ENCODE results near the gene LCE1A. TPM values are rescaled to one million over a fixed set of nuclear protein-coding genes. Genes with fewer than 3 reads are reported as not detected.

LCE1A gene
- polyA plus RNA-seq, 1 of the 3 experiments (the other 2 are of a cell fraction): not detected

DNA sequence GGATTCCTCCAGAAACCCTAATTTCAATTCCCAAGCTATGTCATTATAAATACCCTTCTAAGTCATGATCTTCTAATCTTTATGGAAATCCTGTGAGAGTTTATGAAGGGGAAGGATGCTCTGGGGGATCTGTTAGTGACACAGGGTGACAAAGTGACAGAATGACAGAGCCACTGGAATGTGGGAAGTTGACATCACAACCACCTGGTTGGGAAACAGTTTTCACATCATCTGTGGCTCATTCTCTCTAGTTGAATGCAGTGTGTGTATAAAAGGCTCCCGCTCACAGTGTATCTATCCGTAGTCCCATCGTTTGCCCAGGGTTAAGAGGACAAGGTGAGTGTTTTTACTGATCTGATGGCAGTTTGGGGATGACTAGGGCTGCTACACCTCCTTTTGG is 32.4 kb downstream of the LCE1A start, which contains the start of gene LCE7A:
LCE7A (plus strand) TSS at position 301 of the 400 bp plus-strand sequence. CDS start 702 bp downstream, outside the sequence.
- Histone ChIP-seq H3K4me2 (no peak within 1 kb of the TSS), H3K9ac (no peak within 1 kb of the TSS), H3K79me2 (ENCODE audit: insufficient read depth) (no peaks in the 10 kb centered on the region), H3K27me3 (ENCODE audit: insufficient read depth) (no peaks in the 10 kb centered on the region; the same call in 1 of the 2 replicates), H3K36me3 (replicated peaks in 1 of 2; ENCODE audit: control insufficient read depth in 1 of 2, insufficient read depth in 2 of 2, low read length in 1 of 2) (no peaks in the 10 kb centered on the region), H4K20me1 (ENCODE audit: insufficient read depth) (no peaks in the 10 kb centered on the region), H3K9me3 (no peaks in the 10 kb centered on the region), H3F3A (replicated peaks; ENCODE audit: insufficient read depth) (no peaks in the 10 kb centered on the region), H3K9me2 (no peaks in the 10 kb centered on the region), H3K4me1 (ENCODE audit: control insufficient read depth in 1 of 2, insufficient read depth in 2 of 2, low read depth in 1 of 2, low read length in 1 of 2) (no peaks in the 10 kb centered on the region), H3K27ac (ENCODE audit: low read depth in 2 of 2, low read length in 1 of 2) (no peak within 1 kb of the TSS), H2AFZ (ENCODE audit: low read depth) (no peak within 1 kb of the TSS), H3K4me3 (ENCODE audit: low read depth in 2 of 2, low read length in 1 of 2) (no peak within 1 kb of the TSS)
- CTCF ChIA-PET: interaction anchor here (0.6 to 2.7 kb wide), 3 partner anchors 10 to 451 kb away, joined by 4 to 12 read pairs (median 5); no protein-coding TSS in a partner anchor
- WGBS (ENCODE audit: low lambda C conversion rate): 2% methylated on average over 3 of the region's 3 CpGs
- TF ChIP-seq JUND (IDR thresholded peaks at IDR 0.05) (no peak), TEAD4 (IDR thresholded peaks at IDR 0.05; ENCODE audit: borderline replicate concordance, insufficient read depth) (no peak), MXI1 (IDR thresholded peaks at IDR 0.05; ENCODE audit: low read depth, low read length) (no peak), CHD2 (IDR thresholded peaks at IDR 0.05; ENCODE audit: low read length, partially characterized antibody) (no peak), RCOR1 (IDR thresholded peaks at IDR 0.05; ENCODE audit: low read length) (no peak), ELF1 (IDR thresholded peaks at IDR 0.05) (no peak), FOXJ3 (CRISPR knock-in tag; IDR thresholded peaks at IDR 0.05) (no peak), EP300 (IDR thresholded peaks at IDR 0.05; ENCODE audit: borderline replicate concordance in 1 of 2, low read depth in 1 of 2, low read length in 1 of 2) (no peak), POLR2AphosphoS5 (IDR thresholded peaks at IDR 0.05; ENCODE audit: low read depth, low read length) (no peak), NRF1 (IDR thresholded peaks at IDR 0.05; ENCODE audit: low read depth, low read length) (no peak)
- TF ChIP-seq, protein P1, sequence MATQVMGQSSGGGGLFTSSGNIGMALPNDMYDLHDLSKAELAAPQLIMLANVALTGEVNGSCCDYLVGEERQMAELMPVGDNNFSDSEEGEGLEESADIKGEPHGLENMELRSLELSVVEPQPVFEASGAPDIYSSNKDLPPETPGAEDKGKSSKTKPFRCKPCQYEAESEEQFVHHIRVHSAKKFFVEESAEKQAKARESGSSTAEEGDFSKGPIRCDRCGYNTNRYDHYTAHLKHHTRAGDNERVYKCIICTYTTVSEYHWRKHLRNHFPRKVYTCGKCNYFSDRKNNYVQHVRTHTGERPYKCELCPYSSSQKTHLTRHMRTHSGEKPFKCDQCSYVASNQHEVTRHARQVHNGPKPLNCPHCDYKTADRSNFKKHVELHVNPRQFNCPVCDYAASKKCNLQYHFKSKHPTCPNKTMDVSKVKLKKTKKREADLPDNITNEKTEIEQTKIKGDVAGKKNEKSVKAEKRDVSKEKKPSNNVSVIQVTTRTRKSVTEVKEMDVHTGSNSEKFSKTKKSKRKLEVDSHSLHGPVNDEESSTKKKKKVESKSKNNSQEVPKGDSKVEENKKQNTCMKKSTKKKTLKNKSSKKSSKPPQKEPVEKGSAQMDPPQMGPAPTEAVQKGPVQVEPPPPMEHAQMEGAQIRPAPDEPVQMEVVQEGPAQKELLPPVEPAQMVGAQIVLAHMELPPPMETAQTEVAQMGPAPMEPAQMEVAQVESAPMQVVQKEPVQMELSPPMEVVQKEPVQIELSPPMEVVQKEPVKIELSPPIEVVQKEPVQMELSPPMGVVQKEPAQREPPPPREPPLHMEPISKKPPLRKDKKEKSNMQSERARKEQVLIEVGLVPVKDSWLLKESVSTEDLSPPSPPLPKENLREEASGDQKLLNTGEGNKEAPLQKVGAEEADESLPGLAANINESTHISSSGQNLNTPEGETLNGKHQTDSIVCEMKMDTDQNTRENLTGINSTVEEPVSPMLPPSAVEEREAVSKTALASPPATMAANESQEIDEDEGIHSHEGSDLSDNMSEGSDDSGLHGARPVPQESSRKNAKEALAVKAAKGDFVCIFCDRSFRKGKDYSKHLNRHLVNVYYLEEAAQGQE (IDR thresholded peaks at IDR 0.05; ENCODE audit: low read depth, low read length): no peak
- TF ChIP-seq, protein P2, sequence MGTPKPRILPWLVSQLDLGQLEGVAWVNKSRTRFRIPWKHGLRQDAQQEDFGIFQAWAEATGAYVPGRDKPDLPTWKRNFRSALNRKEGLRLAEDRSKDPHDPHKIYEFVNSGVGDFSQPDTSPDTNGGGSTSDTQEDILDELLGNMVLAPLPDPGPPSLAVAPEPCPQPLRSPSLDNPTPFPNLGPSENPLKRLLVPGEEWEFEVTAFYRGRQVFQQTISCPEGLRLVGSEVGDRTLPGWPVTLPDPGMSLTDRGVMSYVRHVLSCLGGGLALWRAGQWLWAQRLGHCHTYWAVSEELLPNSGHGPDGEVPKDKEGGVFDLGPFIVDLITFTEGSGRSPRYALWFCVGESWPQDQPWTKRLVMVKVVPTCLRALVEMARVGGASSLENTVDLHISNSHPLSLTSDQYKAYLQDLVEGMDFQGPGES (IDR thresholded peaks at IDR 0.05; ENCODE audit: low read depth, low read length): no peak
- POLR2A ChIA-PET: no interaction called here
- DNase-seq: no peak

DNA sequence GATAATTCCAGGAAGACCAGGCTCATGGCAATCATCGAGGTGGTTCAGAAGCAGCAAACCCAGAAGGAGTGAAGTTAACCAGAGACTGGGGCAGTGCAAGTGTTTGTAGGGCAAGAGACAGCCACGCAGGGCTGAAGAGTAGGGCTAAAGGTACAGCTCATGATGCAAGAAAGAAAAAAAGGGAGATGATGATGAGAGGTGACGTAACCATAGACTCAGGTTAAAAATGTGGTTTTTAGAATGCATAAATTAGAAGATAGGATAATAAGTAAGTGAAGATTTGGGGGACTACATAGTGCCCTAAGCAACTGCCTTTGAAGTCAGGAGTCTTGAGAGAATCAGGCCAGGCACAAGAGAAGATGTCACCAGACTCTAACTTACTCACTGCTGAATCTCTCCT is 32.9 kb downstream of the LCE1A start:
- no peak overlapping the region for H3K27ac ChIP-seq (ENCODE audit: low read depth in 2 of 2, low read length in 1 of 2)
- POLR2A ChIA-PET: no interaction called here
- H3K4me3 ChIP-seq (ENCODE audit: low read depth in 2 of 2, low read length in 1 of 2): no peak overlapping the region
- H3K4me1 ChIP-seq (ENCODE audit: control insufficient read depth in 1 of 2, insufficient read depth in 2 of 2, low read depth in 1 of 2, low read length in 1 of 2): no peaks in the 10 kb centered on the region
- H3F3A ChIP-seq (replicated peaks; ENCODE audit: insufficient read depth): no peaks in the 10 kb centered on the region
- H3K9me3 ChIP-seq: no peaks in the 10 kb centered on the region
- 4% methylated on average over 3 of the region's 3 CpGs for WGBS (ENCODE audit: low lambda C conversion rate)
- no peaks in the 10 kb centered on the region for H4K20me1 ChIP-seq (ENCODE audit: insufficient read depth)
- no peaks in the 10 kb centered on the region; the same call in 1 of the 2 replicates for H3K27me3 ChIP-seq (ENCODE audit: insufficient read depth)
- no peaks in the 10 kb centered on the region for H3K36me3 ChIP-seq (replicated peaks in 1 of 2; ENCODE audit: control insufficient read depth in 1 of 2, insufficient read depth in 2 of 2, low read length in 1 of 2)
- H3K9me2 ChIP-seq: no peaks in the 10 kb centered on the region
- CTCF ChIA-PET: interaction anchor here (0.6 to 2.7 kb wide), 2 partner anchors 10 to 451 kb away, joined by 4 to 12 read pairs; no protein-coding TSS in a partner anchor
- H3K4me2 ChIP-seq: no peak overlapping the region
- no peak for DNase-seq
- no peak overlapping the region for H2AFZ ChIP-seq (ENCODE audit: low read depth)
- no peaks in the 10 kb centered on the region for H3K79me2 ChIP-seq (ENCODE audit: insufficient read depth)
- H3K9ac ChIP-seq: no peak overlapping the region
- no peak for TF ChIP-seq CHD2 (IDR thresholded peaks at IDR 0.05; ENCODE audit: low read length, partially characterized antibody)
- TF ChIP-seq TAF1 (IDR thresholded peaks at IDR 0.05; ENCODE audit: borderline replicate concordance, low read depth, low read length): no peak
- no peak for TF ChIP-seq FOSL2 (IDR thresholded peaks at IDR 0.05; ENCODE audit: borderline replicate concordance, low read depth)
- TF ChIP-seq, protein P3, sequence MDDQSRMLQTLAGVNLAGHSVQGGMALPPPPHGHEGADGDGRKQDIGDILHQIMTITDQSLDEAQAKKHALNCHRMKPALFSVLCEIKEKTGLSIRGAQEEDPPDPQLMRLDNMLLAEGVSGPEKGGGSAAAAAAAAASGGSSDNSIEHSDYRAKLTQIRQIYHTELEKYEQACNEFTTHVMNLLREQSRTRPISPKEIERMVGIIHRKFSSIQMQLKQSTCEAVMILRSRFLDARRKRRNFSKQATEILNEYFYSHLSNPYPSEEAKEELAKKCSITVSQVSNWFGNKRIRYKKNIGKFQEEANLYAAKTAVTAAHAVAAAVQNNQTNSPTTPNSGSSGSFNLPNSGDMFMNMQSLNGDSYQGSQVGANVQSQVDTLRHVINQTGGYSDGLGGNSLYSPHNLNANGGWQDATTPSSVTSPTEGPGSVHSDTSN (IDR thresholded peaks at IDR 0.05): no peak
- TF ChIP-seq SMC3 (IDR thresholded peaks at IDR 0.05; ENCODE audit: low read depth, low read length): no peak
- no peak for TF ChIP-seq TEAD4 (IDR thresholded peaks at IDR 0.05; ENCODE audit: borderline replicate concordance, insufficient read depth)
- TF ChIP-seq GABPA (IDR thresholded peaks at IDR 0.05; ENCODE audit: low read depth): no peak
- TF ChIP-seq RCOR1 (IDR thresholded peaks at IDR 0.05; ENCODE audit: low read length): no peak
- TF ChIP-seq GATA2 (CRISPR knock-in tag; IDR thresholded peaks at IDR 0.05): no peak
- TF ChIP-seq POLR2AphosphoS5 (IDR thresholded peaks at IDR 0.05; ENCODE audit: low read depth, low read length): no peak
- no peak for TF ChIP-seq ELF1 (IDR thresholded peaks at IDR 0.05)
- TF ChIP-seq TCF12 (IDR thresholded peaks at IDR 0.05): no peak
